Vagina (tissue), 2 donors: ENCODE measurements around the gene ASCC2. TPM values are rescaled to one million over a fixed set of nuclear protein-coding genes. Genes with fewer than 3 reads are reported as not detected.

ENCODE experiments used
- DNase-seq, 2 donors: peaks; one replicate each; pipeline ENCODE4 v3.0.0-alpha.2; 2017; ENCODE audit errors: extremely low spot score in 2 of 2
- H3K27ac ChIP-seq: fragments of 200-600 bp; sonication (generic); one replicate; pipeline ENCODE4 v1.5.1; 2019
- H3K27me3 ChIP-seq: fragments of 200-600 bp; sonication (generic); one replicate; pipeline ENCODE4 v1.5.1; 2019
- H3K36me3 ChIP-seq, 2 donors: fragments of 200-600 bp; sonication (generic); one replicate each; pipeline ENCODE4 v1.5.1; 2017 to 2019
- H3K4me1 ChIP-seq: fragments of 200-600 bp; sonication (generic); one replicate; pipeline ENCODE4 v1.5.1; 2019
- H3K4me3 ChIP-seq, 2 donors: fragments of 200-600 bp; sonication (generic); 1 replicate in 1 of 2; 2 replicates in 1 of 2; pipeline ENCODE4 v1.5.1; 2016 to 2019
- H3K9me3 ChIP-seq: fragments of 200-600 bp; sonication (generic); one replicate; pipeline ENCODE4 v1.5.1; 2019
- POLR2A ChIP-seq, 2 donors: fragments of 450-650 bp; IDR thresholded peaks; one replicate each; pipeline ENCODE4 v1.6.1; 2017; ENCODE audit warnings: antibody characterized with exemption in 2 of 2, mild to moderate bottlenecking in 2 of 2, moderate library complexity in 2 of 2
- POLR2AphosphoS5 ChIP-seq, 2 donors: sonication (generic); formaldehyde crosslinking; IDR thresholded peaks; one replicate each; pipeline ENCODE4 v1.9.0; 2017; ENCODE audit warnings: antibody characterized with exemption in 2 of 2, mild to moderate bottlenecking in 2 of 2, low read depth in 1 of 2; ENCODE audit not compliant: insufficient read depth in 1 of 2
- intact Hi-C: fragments of 100-400 bp; cut with DNase I; formaldehyde crosslinking; loops from one replicate; pipeline ENCODE4 v1.15.1; 2023
- total RNA-seq: library from RNA; depleted of rRNA; stranded (reverse); fragments of >200 nt; gene quantifications from one replicate; pipeline ENCODE4 v1.2.3, GENCODE V29; 2016
- TF ChIP-seq, protein P1 (sequence below), 3 experiments: fragments of 450-650 bp in 2 of 3; fragments of 200-600 bp in 1 of 3; sonication (generic) in 1 of 3; IDR thresholded peaks; one replicate each; pipeline ENCODE4 v1.5.1; 2017 to 2019; ENCODE audit warnings: antibody characterized with exemption in 3 of 3, mild to moderate bottlenecking in 2 of 3, moderate library complexity in 2 of 3

The ASCC2 gene
- total RNA-seq, 1 donor from 2014 or later: 62.6 TPM

GRCh38 chr22:29750559-29751538 lies 87.2 kb downstream of the ASCC2 start:
- no peak for TF ChIP-seq POLR2A (IDR thresholded peaks at IDR 0.05)
- no peak for TF ChIP-seq POLR2AphosphoS5 (IDR thresholded peaks at IDR 0.05; ENCODE audit: insufficient read depth in 1 of 2, low read depth in 1 of 2)
- TF ChIP-seq, protein P1, sequence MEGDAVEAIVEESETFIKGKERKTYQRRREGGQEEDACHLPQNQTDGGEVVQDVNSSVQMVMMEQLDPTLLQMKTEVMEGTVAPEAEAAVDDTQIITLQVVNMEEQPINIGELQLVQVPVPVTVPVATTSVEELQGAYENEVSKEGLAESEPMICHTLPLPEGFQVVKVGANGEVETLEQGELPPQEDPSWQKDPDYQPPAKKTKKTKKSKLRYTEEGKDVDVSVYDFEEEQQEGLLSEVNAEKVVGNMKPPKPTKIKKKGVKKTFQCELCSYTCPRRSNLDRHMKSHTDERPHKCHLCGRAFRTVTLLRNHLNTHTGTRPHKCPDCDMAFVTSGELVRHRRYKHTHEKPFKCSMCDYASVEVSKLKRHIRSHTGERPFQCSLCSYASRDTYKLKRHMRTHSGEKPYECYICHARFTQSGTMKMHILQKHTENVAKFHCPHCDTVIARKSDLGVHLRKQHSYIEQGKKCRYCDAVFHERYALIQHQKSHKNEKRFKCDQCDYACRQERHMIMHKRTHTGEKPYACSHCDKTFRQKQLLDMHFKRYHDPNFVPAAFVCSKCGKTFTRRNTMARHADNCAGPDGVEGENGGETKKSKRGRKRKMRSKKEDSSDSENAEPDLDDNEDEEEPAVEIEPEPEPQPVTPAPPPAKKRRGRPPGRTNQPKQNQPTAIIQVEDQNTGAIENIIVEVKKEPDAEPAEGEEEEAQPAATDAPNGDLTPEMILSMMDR (IDR thresholded peaks at IDR 0.05): no peak
- intact Hi-C loops: no loop called here
- Histone ChIP-seq H3K4me1 (no peaks in the 10 kb centered on the region), H3K36me3 (no peaks in the 10 kb centered on the region), H3K9me3 (no peaks in the 10 kb centered on the region), H3K4me3 (no peak overlapping the region), H3K27ac (no peak overlapping the region), H3K27me3 (no peaks in the 10 kb centered on the region)
- no peak for DNase-seq

- Histone ChIP-seq H3K9me3 (no peaks in the 10 kb centered on the region), H3K27me3 (no peaks in the 10 kb centered on the region), H3K4me1 (peaks cover 7% of the 10 kb centered on the region), H3K27ac (no peak overlapping the region), H3K4me3 (no peak overlapping the region), H3K36me3 (peaks cover 0 to 4% of the 10 kb centered on the region in 2 donors)
- TF ChIP-seq POLR2AphosphoS5 (IDR thresholded peaks at IDR 0.05; ENCODE audit: insufficient read depth in 1 of 2, low read depth in 1 of 2): no peak
- TF ChIP-seq, protein P1 (IDR thresholded peaks at IDR 0.05): no peak
- no peak for TF ChIP-seq POLR2A (IDR thresholded peaks at IDR 0.05)
- intact Hi-C loops: no loop called here
- no peak for DNase-seq
Measured at GRCh38 chr22:29750029-29750428, 88.0 kb downstream of the ASCC2 start.

- TF ChIP-seq POLR2A (IDR thresholded peaks at IDR 0.05): no peak
- Histone ChIP-seq H3K4me3 (no peak overlapping the region), H3K9me3 (no peaks in the 10 kb centered on the region), H3K27ac (no peak overlapping the region), H3K27me3 (no peaks in the 10 kb centered on the region), H3K4me1 (peaks cover 15% of the 10 kb centered on the region), H3K36me3 (peaks cover 0 to 4% of the 10 kb centered on the region in 2 donors)
- DNase-seq: peak in 1 of 2 donors; percentile 91
- intact Hi-C loops: no loop called here
Measured at GRCh38 chr22:29748248-29748893, 89.7 kb downstream of the ASCC2 start.

- Histone ChIP-seq H3K9me3 (no peaks in the 10 kb centered on the region), H3K4me3 (no peak overlapping the region), H3K27me3 (no peaks in the 10 kb centered on the region), H3K36me3 (peaks cover 0 to 4% of the 10 kb centered on the region in 2 donors), H3K27ac (no peak overlapping the region), H3K4me1 (peaks cover 15% of the 10 kb centered on the region)
- intact Hi-C loops: no loop called here
- DNase-seq: peak in 1 of 2 donors; percentile 88
- no peak for TF ChIP-seq POLR2AphosphoS5 (IDR thresholded peaks at IDR 0.05; ENCODE audit: insufficient read depth in 1 of 2, low read depth in 1 of 2)
- no peak for TF ChIP-seq POLR2A (IDR thresholded peaks at IDR 0.05)
- TF ChIP-seq, protein P1 (IDR thresholded peaks at IDR 0.05): no peak
Measured at GRCh38 chr22:29747832-29748231, 90.2 kb downstream of the ASCC2 start.

GRCh38 chr22:29744902-29745301 lies 93.2 kb downstream of the ASCC2 start:
- no peak overlapping the region for H3K4me3 ChIP-seq
- TF ChIP-seq, protein P1 (IDR thresholded peaks at IDR 0.05): no peak
- TF ChIP-seq POLR2AphosphoS5 (IDR thresholded peaks at IDR 0.05; ENCODE audit: insufficient read depth in 1 of 2, low read depth in 1 of 2): peak in 1 of 2 donors; percentile 85
- TF ChIP-seq POLR2A (IDR thresholded peaks at IDR 0.05): no peak
- H3K27ac ChIP-seq: no peak overlapping the region
- intact Hi-C loops: no loop called here
- H3K9me3 ChIP-seq: no peaks in the 10 kb centered on the region
- no peaks in the 10 kb centered on the region for H3K27me3 ChIP-seq
- H3K4me1 ChIP-seq: peaks cover 15% of the 10 kb centered on the region
- peak in 1 of 2 donors; percentile 97 for DNase-seq
- peaks cover 0 to 9% of the 10 kb centered on the region in 2 donors for H3K36me3 ChIP-seq
